ENCODE measurements around the gene VIM.

VIM gene

GRCh38 chr10:17228091-17229015 is at the start of gene VIM:
TSS of gene VIM (plus strand) at chr10:17228241. CDS start at chr10:17229423, 1,182 bp downstream.
- DNase-seq (ENCODE audit: low read depth): peak; percentile 87
- H3K4me3 ChIP-seq (ENCODE audit: low read depth, low read length): peak within 1 kb of the TSS; percentile 97

DNA sequence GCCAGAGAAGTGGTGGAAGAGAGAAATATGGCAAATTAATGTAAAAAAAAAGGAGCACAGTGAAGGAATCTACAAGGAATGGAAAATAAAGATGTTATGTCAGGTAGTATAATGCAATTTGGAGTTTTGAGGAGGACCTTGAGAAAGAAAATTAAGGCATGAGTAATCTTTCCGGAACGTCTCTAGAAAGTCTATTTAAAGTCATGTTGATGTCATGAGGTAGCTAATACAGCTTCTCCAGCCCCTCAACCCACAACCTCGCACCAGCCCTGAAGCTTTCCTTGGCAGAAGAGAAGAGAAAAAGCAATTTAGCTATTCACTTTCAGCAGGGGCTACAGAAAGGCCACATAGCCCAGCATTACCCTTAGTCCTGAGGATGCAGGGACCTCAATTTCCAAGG is 49.0 kb upstream of the VIM start:
- H3K4me3 ChIP-seq (ENCODE audit: low read depth, low read length): no peak overlapping the region
- no peak for DNase-seq (ENCODE audit: low read depth)

- H3K4me3 ChIP-seq (ENCODE audit: low read depth, low read length): no peak overlapping the region
- no peak for DNase-seq (ENCODE audit: low read depth)
Measured at GRCh38 chr10:17181110-17181509, 46.9 kb upstream of the VIM start.

GRCh38 chr10:17181751-17182150 is 46.3 kb upstream of the VIM start:
- no peak for DNase-seq (ENCODE audit: low read depth)

GRCh38 chr10:17183110-17183509 is 44.9 kb upstream of the VIM start:
- no peak for DNase-seq (ENCODE audit: low read depth)

More at GRCh38 chr10:17181751-17182150, 46.3 kb upstream of the VIM start:
- no peak overlapping the region for H3K4me3 ChIP-seq (ENCODE audit: low read depth, low read length)

GRCh38 chr10:17185873-17186272 is 42.2 kb upstream of the VIM start:
- no peak for DNase-seq (ENCODE audit: low read depth)
- no peak overlapping the region for H3K4me3 ChIP-seq (ENCODE audit: low read depth, low read length)

More at GRCh38 chr10:17183110-17183509, 44.9 kb upstream of the VIM start:
- H3K4me3 ChIP-seq (ENCODE audit: low read depth, low read length): no peak overlapping the region

DNA sequence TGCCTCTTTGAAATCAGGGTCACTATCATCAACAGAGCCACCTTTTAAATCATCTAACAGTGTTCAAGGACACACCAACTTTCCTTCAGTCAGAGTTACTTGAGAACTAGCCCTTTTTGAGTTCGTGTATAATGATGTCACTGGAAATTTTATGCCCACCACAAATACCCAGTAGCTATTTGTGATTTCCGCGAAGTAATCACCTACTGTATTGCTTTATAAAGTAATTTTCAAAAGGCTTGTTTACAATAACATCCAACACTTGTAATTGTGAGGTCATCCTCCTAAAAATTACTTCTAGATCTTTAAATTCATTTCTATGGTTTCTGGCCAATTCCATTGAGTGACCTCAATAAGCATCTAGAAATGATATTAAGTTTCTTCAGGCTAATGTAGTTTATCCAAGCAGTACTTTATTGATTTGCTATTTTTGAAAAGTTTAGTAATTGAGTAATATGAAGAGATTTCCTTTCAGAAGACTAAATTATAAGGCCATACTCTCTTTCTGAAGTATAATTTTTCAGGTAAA is 39.3 kb upstream of the VIM start:
- no peak overlapping the region for H3K4me3 ChIP-seq (ENCODE audit: low read depth, low read length)
- DNase-seq (ENCODE audit: low read depth): no peak

GRCh38 chr10:17190602-17191001 is 37.4 kb upstream of the VIM start:
- DNase-seq (ENCODE audit: low read depth): no peak
- no peak overlapping the region for H3K4me3 ChIP-seq (ENCODE audit: low read depth, low read length)

DNA sequence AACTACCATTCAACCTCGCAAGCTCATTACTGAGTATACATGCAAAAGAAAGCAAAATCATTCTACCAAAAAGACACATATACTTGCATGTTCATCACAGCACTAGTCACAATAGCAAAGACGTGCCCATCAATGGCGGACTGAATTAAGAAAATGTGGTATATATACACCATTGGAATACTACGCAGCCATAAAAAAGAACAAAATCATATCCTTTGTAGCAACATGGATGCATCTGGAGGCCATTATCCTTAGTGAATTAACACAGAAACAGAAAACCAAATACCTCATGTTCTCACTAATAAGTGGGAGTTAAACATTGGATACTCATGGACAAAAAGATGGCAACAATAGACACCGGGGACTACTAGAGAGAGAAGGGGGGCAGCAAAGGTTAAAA is 33.0 kb upstream of the VIM start:
- no peak for DNase-seq (ENCODE audit: low read depth)
- H3K4me3 ChIP-seq (ENCODE audit: low read depth, low read length): no peak overlapping the region

DNA sequence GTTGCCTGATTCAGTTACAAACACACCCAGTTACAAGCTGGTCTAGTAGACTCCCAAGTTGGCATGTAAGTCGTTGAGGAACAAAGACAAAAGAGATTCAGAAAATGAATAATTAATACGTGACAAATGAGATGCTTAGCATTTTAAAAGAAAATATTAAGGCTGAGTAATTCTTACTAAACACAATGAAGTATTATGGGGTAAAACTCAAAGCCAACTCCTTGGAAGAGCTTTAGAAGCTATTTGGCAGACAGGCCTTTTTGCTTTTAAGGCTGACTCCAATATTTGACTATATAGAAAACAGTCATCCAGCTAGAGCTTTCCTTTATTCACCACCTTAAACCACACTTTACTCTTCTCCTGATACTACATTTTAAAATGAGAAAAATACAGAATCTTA is 32.0 kb upstream of the VIM start:
- DNase-seq (ENCODE audit: low read depth): no peak
- H3K4me3 ChIP-seq (ENCODE audit: low read depth, low read length): no peak overlapping the region

GRCh38 chr10:17196573-17196972 is 31.5 kb upstream of the VIM start:
- no peak overlapping the region for H3K4me3 ChIP-seq (ENCODE audit: low read depth, low read length)
- DNase-seq (ENCODE audit: low read depth): no peak

GRCh38 chr10:17199351-17199804 is 28.7 kb upstream of the VIM start:
- DNase-seq (ENCODE audit: low read depth): no peak
- H3K4me3 ChIP-seq (ENCODE audit: low read depth, low read length): peak overlapping the region; percentile 23

DNA sequence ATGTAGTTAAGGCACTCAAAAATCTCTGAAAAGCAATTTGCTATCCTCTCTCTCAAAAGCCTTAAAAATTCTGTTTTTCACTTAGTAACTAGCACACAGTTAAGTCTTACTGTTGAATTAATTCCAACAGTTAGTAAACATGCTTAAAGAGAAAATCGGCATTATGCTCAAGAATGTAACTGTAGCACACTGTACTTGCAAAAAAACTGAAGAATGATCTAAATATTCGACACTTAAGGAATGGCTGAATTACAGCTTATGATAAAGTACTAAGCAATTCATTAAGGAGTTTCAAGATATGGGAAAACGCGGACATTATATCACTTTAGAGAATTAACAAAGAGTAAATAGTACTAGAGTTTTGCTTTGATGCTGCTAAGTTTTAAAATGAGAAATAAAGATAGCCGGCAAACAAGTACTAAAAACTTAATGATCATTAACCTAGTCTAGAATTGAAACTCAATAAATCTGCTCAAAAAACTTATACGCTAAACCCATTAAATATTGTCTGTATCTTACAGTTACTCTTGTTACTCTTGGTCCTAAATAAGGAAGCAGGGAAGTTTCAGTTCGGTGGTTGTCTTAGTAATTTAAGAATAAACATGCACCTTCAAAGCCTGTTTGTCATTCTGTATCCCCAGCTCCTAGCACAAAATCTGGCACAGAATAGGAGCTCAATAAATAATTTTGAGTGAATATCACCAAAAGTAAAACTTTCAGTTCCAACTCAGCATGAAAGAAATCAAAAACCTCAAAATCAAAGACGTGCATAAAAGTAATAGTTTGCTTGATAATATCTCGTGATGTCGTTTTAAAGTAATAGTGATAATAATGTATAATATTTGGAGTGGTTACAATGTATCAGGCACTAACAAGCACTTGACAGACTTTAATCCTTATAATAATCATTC is 27.8 kb upstream of the VIM start:
- DNase-seq (ENCODE audit: low read depth): no peak
- H3K4me3 ChIP-seq (ENCODE audit: low read depth, low read length): peak overlapping the region; percentile 64

DNA sequence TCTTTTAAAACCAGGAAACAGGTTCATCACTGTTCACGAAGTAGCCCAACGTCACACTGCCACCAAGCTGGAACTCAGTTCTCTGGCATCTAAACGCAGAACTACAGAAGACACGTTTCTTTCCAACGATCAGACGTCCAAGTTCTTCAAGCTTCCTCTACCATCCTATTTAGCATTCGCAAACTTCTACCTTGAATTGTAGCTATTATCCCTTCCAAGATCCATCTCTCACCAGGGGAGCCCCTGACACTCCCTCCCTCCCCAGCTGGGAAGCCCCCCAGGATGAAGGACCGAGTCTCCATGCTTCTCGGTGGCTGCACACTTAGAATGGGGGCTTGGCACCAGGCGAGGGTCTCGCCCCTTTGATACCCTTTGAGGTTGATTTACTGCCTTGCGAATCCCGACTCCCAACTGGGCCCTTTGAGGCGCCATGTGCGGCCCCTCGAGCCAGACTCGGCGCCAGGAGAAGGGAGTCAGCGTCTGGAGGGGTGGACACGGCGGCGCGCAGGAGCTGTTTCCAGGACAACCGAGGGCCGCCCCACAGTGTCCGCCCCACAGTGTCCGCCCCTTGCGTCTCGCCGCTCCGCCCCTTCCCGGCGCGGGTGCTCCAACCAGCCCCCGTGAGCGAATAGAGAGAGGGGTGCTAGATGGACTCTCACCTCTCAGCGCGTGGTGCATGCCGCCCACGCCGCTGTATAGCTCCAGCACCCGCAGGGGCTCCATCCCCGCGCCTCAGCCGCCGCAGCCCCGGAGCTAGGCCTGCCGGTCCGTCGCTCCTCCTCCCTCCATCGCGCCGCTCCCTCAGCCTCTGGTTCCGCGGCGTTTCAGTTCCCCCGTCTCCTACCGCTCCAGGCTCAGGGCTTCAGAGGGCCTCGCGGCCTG is 26.9 kb upstream of the VIM start, which contains the start of gene TRDMT1:
TSS of gene TRDMT1 (minus strand) at position 761 of the 882 bp plus-strand sequence. CDS start at position 723, 38 bp downstream.
- H3K4me3 ChIP-seq (ENCODE audit: low read depth, low read length): peak within 1 kb of the TSS; percentile 64
- DNase-seq (ENCODE audit: low read depth): peak; percentile 77

GRCh38 chr10:17201794-17202116 is 26.3 kb upstream of the VIM start:
- peak overlapping the region; percentile 64 for H3K4me3 ChIP-seq (ENCODE audit: low read depth, low read length)
- no peak for DNase-seq (ENCODE audit: low read depth)

GRCh38 chr10:17202506-17202905 is 25.5 kb upstream of the VIM start:
- no peak for DNase-seq (ENCODE audit: low read depth)
- no peak overlapping the region for H3K4me3 ChIP-seq (ENCODE audit: low read depth, low read length)

GRCh38 chr10:17202999-17203398 is 25.0 kb upstream of the VIM start:
- no peak for DNase-seq (ENCODE audit: low read depth)
- H3K4me3 ChIP-seq (ENCODE audit: low read depth, low read length): no peak overlapping the region

DNA sequence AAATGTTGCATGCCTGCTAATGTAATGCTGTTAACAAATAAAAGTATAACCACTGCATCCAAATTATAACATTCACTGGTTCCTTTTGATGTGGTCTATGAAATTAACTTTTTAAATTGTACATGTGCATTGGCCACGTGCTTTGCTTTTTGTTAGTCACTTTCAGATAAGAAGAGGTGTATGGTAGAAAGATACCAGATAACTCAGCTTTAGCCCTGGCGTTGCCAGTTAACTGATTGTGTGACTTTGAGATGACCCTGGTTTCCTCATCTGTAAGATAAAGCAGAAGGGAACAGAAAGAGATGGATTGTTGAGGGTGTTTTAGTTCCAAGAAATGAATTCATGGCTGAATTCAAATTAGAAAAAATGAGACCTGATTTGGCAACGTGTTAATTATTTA is 24.6 kb upstream of the VIM start:
- no peak for DNase-seq (ENCODE audit: low read depth)
- H3K4me3 ChIP-seq (ENCODE audit: low read depth, low read length): no peak overlapping the region

- DNase-seq (ENCODE audit: low read depth): no peak
- no peak overlapping the region for H3K4me3 ChIP-seq (ENCODE audit: low read depth, low read length)
Measured at GRCh38 chr10:17206210-17206709, 21.8 kb upstream of the VIM start.

Measured in skeletal muscle cell (primary cell).